Ecto neural progenitor cell (in vitro differentiated cells): ENCODE data around the gene RABGAP1L.
"Not testable (repeated sequence)": the region's sequence is repeated elsewhere in the genome, so short reads cannot be mapped to it uniquely, and the experiment has no call there.

Source experiments
- DNase-seq: peaks from one replicate; pipeline ENCODE4 v3.0.0-alpha.2; 2018; ENCODE audit warnings: low spot score

Gene RABGAP1L

GRCh38 chr1:174198202-174198601, 38.9 kb downstream of the RABGAP1L start:
- no peak for DNase-seq

GRCh38 chr1:174200746-174201145, 41.4 kb downstream of the RABGAP1L start:
- no peak for DNase-seq

GRCh38 chr1:174204697-174205308, 45.5 kb downstream of the RABGAP1L start:
- DNase-seq: no peak

GRCh38 chr1:174206148-174206836, 47.0 kb downstream of the RABGAP1L start:
- DNase-seq: no peak

- no peak for DNase-seq
These were observed 50.2 kb downstream of the RABGAP1L start for GRCh38 chr1:174209347-174210187.

- DNase-seq: no peak
These were observed 52.2 kb downstream of the RABGAP1L start for GRCh38 chr1:174211486-174211885.

GRCh38 chr1:174215766-174216165, 56.4 kb downstream of the RABGAP1L start:
- no peak for DNase-seq

GRCh38 chr1:174217248-174217647, 57.9 kb downstream of the RABGAP1L start:
- no peak for DNase-seq

- DNase-seq: no peak
These were observed 58.7 kb downstream of the RABGAP1L start for GRCh38 chr1:174217787-174218574.

- DNase-seq: no peak
These were observed 59.7 kb downstream of the RABGAP1L start for GRCh38 chr1:174218983-174219382.

- DNase-seq: no peak
These were observed 60.5 kb downstream of the RABGAP1L start for GRCh38 chr1:174219606-174220370.

GRCh38 chr1:174221681-174222080, 62.4 kb downstream of the RABGAP1L start:
- no peak for DNase-seq

- DNase-seq: no peak
These were observed 63.0 kb downstream of the RABGAP1L start for GRCh38 chr1:174222166-174222949.

GRCh38 chr1:174224641-174225040, 65.3 kb downstream of the RABGAP1L start:
- DNase-seq: no peak

GRCh38 chr1:174225499-174226204, 66.3 kb downstream of the RABGAP1L start:
- DNase-seq: no peak

GRCh38 chr1:174230399-174230798, 71.1 kb downstream of the RABGAP1L start:
- DNase-seq: no peak

- DNase-seq: no peak
These were observed 73.4 kb downstream of the RABGAP1L start for GRCh38 chr1:174232761-174233160.

GRCh38 chr1:174238845-174239501, 79.7 kb downstream of the RABGAP1L start:
- DNase-seq: not testable (repeated sequence)

- DNase-seq: no peak
These were observed 80.2 kb downstream of the RABGAP1L start for GRCh38 chr1:174239541-174239940.
